ENCODE data around the gene SPEG. TPM values are rescaled to one million over a fixed set of nuclear protein-coding genes. Genes with fewer than 3 reads are reported as not detected.

Gene SPEG
- total and polyA plus RNA-seq, 2 of the 13 experiments (the other 11 are each of a cell fraction or from before 2014, with no cell fraction given), result 0.18 to 0.24 TPM

- no peak overlapping the region for H3K27ac ChIP-seq (ENCODE audit: extremely low read length, insufficient read depth, low read length)
- no peaks in the 10 kb centered on the region for H3K79me2 ChIP-seq (ENCODE audit: insufficient read depth, low read length)
- CTCF ChIA-PET (ENCODE audit: low intra/inter-chr PET ratio, low total read pairs), result no interaction called here
- no peak overlapping the region for H2AFZ ChIP-seq (ENCODE audit: low read length)
- no peak for DNase-seq (ENCODE audit: low spot score)
- no peak overlapping the region for H3K4me2 ChIP-seq (ENCODE audit: low read depth, low read length)
- H4K20me1 ChIP-seq (ENCODE audit: insufficient read depth, low read length), result peaks cover 3% of the 10 kb centered on the region; the same call in 1 of the 2 replicates
- H3K27me3 ChIP-seq (ENCODE audit: control insufficient read depth in 1 of 2, insufficient read depth in 2 of 2, low read length in 2 of 2), result peaks cover 4 to 19% of the 10 kb centered on the region in 2 experiments; a peak in 3 of 5 replicates
- H3K4me1 ChIP-seq (ENCODE audit: insufficient read depth, low read length), result peaks cover 19% of the 10 kb centered on the region
- TF ChIP-seq AGO2 (optimal IDR thresholded peaks at IDR 0.05; ENCODE audit: low read depth, low read length) (peak; percentile 17), ZFX (CRISPR knock-in tag; IDR thresholded peaks at IDR 0.05; ENCODE audit: low read depth) (no peak)
- TF ChIP-seq, protein P1, sequence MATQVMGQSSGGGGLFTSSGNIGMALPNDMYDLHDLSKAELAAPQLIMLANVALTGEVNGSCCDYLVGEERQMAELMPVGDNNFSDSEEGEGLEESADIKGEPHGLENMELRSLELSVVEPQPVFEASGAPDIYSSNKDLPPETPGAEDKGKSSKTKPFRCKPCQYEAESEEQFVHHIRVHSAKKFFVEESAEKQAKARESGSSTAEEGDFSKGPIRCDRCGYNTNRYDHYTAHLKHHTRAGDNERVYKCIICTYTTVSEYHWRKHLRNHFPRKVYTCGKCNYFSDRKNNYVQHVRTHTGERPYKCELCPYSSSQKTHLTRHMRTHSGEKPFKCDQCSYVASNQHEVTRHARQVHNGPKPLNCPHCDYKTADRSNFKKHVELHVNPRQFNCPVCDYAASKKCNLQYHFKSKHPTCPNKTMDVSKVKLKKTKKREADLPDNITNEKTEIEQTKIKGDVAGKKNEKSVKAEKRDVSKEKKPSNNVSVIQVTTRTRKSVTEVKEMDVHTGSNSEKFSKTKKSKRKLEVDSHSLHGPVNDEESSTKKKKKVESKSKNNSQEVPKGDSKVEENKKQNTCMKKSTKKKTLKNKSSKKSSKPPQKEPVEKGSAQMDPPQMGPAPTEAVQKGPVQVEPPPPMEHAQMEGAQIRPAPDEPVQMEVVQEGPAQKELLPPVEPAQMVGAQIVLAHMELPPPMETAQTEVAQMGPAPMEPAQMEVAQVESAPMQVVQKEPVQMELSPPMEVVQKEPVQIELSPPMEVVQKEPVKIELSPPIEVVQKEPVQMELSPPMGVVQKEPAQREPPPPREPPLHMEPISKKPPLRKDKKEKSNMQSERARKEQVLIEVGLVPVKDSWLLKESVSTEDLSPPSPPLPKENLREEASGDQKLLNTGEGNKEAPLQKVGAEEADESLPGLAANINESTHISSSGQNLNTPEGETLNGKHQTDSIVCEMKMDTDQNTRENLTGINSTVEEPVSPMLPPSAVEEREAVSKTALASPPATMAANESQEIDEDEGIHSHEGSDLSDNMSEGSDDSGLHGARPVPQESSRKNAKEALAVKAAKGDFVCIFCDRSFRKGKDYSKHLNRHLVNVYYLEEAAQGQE (IDR thresholded peaks at IDR 0.05; ENCODE audit: borderline replicate concordance in 1 of 2, low read depth in 1 of 2, low read length in 2 of 2), result peak in 1 of 2 experiments; percentile 54; a peak in 1 of 4 replicates
- in situ Hi-C loops (cut with HindIII; ENCODE audit: extremely low pct_ligation_motif_present, low pct_unique_long_range_greater_than_20kb), result no loop called here
- H3K4me3 ChIP-seq (replicated peaks in 1 of 3; ENCODE audit: insufficient read depth in 1 of 3, low read depth in 2 of 3, low read length in 3 of 3), result no peak overlapping the region
- H3K9ac ChIP-seq (ENCODE audit: insufficient read depth, low read depth, low read length), result no peak overlapping the region
- H3K36me3 ChIP-seq (replicated peaks in 1 of 2; ENCODE audit: control insufficient read depth in 1 of 2, insufficient read depth in 2 of 2, low read length in 2 of 2), result peaks cover 15 to 29% of the 10 kb centered on the region in 2 experiments
- 78% methylated on average over 8 of the region's 8 CpGs for WGBS (ENCODE audit: low lambda C conversion rate)
- no peaks in the 10 kb centered on the region for H3K9me3 ChIP-seq (ENCODE audit: low read length)
- POLR2A ChIA-PET, result interaction anchor here (1.0 to 7.7 kb wide), 2 partner anchors 9 to 119 kb away, joined by 3 to 94 read pairs; partner anchors contain the start of gene GMPPA
- intact Hi-C loops (cut with micrococcal nuclease; ENCODE audit: unreplicated experiment), result no loop called here
- FAIRE-seq, result no peak
- ATAC-seq, result no peak
- no TSS peak for BruUV-seq (replicated peaks)
These were observed 73.2 kb downstream of the SPEG start for GRCh38 chr2:219507581-219508443.
